Sigmoid colon (tissue), 7 donors: ENCODE measurements around the gene ETV2. TPM values are rescaled to one million over a fixed set of nuclear protein-coding genes. Genes with fewer than 3 reads are reported as not detected.

Source experiments
- DNase-seq: peaks from one replicate; pipeline ENCODE4 v3.0.0-alpha.2; 2019
- H3K27ac ChIP-seq, 4 donors: fragments of 200-600 bp; sonication (generic); one replicate each; pipeline ENCODE4 v1.5.1; 2016 to 2019; ENCODE audit warnings: mild to moderate bottlenecking in 1 of 4
- H3K27me3 ChIP-seq, 3 donors: fragments of 200-600 bp; sonication (generic); one replicate each; pipeline ENCODE4 v1.5.1; 2019; ENCODE audit warnings: mild to moderate bottlenecking in 1 of 3
- H3K36me3 ChIP-seq, 4 donors: fragments of 200-600 bp; sonication (generic); one replicate each; pipeline ENCODE4 v1.5.1; 2016 to 2019
- H3K4me1 ChIP-seq, 4 donors: fragments of 200-600 bp; sonication (generic); one replicate each; pipeline ENCODE4 v1.5.1; 2017 to 2019
- H3K4me3 ChIP-seq, 4 donors: fragments of 200-600 bp; sonication (generic); one replicate each; pipeline ENCODE4 v1.5.1; 2017 to 2019; ENCODE audit warnings: mild to moderate bottlenecking in 2 of 4, moderate library complexity in 1 of 4
- H3K9me3 ChIP-seq, 4 donors: fragments of 200-600 bp in 3 of 4; sonication (generic) in 3 of 4; one replicate each; pipeline versions ENCODE4 v1.5.1 to v1.6.1; 2013 to 2019
- CTCF ChIP-seq, 4 experiments: fragments of 450-650 bp in 3 of 4; fragments of 200-600 bp in 1 of 4; IDR thresholded peaks; one replicate each; pipeline ENCODE4 v1.5.1; 2016 to 2019; ENCODE audit warnings: antibody characterized with exemption in 4 of 4, mild to moderate bottlenecking in 3 of 4, moderate library complexity in 2 of 4
- EP300 ChIP-seq, 4 donors: sonication (generic); formaldehyde crosslinking; IDR thresholded peaks; one replicate each; pipeline ENCODE4 v1.6.1; 2017; ENCODE audit warnings: antibody characterized with exemption in 4 of 4
- POLR2A ChIP-seq, 2 donors: fragments of 450-650 bp; IDR thresholded peaks; one replicate each; pipeline ENCODE4 v1.6.1; 2016; ENCODE audit warnings: antibody characterized with exemption in 2 of 2, mild to moderate bottlenecking in 2 of 2, moderate library complexity in 2 of 2
- POLR2AphosphoS5 ChIP-seq, 4 donors: sonication (generic); formaldehyde crosslinking; IDR thresholded peaks; one replicate each; pipeline ENCODE4 v1.6.1; 2017; ENCODE audit warnings: antibody characterized with exemption in 4 of 4
- WGBS, 2 donors: extraction: QIAGEN DNeasy Blood & Tissue Kit; methylation state at CpG; one replicate each; pipeline ENCODE4 v1.1.7; 2013; 5-methylcytosine and 5-hydroxymethylcytosine counted together
- intact Hi-C: fragments of 100-400 bp; cut with DNase I; formaldehyde crosslinking; loops from one replicate; pipeline ENCODE4 v1.15.1; 2023
- polyA plus RNA-seq, 3 donors: library from polyadenylated mRNA; stranded (reverse); fragments of 200-250 nt; gene quantifications; one replicate each; pipeline ENCODE4 v1.2.3, GENCODE V29; 2013
- total RNA-seq, 4 donors: library from RNA; depleted of rRNA; stranded (reverse); fragments of >200 nt; gene quantifications; one replicate each; pipeline ENCODE4 v1.1.0, GENCODE V29; 2016
- donor health status: healthy with polysubstance abuse.
- donor health status: Bipolar disorder and iron deficiency.
- donor health status: healthy.

Gene ETV2
- total and polyA plus RNA-seq, 7 donors: 0.55 to 5.4 (median 2.2) TPM; not detected in 1

DNA sequence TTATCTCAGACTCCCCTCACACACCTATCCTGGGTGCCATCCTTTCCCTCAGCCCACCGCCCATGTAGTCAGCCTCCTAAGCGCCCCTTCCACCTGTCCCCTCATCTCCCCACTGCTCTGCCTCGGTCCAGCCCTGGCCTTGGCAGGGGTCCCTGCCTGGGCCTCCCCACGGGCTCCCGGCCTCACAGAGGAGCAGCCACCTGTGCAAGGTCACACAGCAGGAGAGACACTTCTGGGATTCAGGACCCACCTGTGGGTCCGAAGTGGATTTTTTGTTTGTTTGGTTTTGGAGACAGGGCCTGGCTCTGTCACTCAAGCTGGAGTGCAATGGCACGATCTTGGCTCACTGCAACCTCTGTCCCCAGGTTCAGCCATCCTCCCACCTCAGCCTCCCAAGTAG, 24.1 kb downstream of the ETV2 start:
- H3K4me1 ChIP-seq: no peaks in the 10 kb centered on the region
- peaks cover 0 to 56% (median 7%) of the 10 kb centered on the region in 4 donors for H3K36me3 ChIP-seq
- DNase-seq: peak; percentile 52
- 76 to 83% methylated on average over 7 of the region's 7 CpGs for WGBS, 2 donors
- H3K4me3 ChIP-seq: no peak overlapping the region
- no peaks in the 10 kb centered on the region for H3K9me3 ChIP-seq
- intact Hi-C loops: no loop called here
- H3K27me3 ChIP-seq: no peaks in the 10 kb centered on the region
- TF ChIP-seq POLR2A (IDR thresholded peaks at IDR 0.05): no peak
- no peak for TF ChIP-seq EP300 (IDR thresholded peaks at IDR 0.05)
- no peak for TF ChIP-seq CTCF (IDR thresholded peaks at IDR 0.05)
- TF ChIP-seq POLR2AphosphoS5 (IDR thresholded peaks at IDR 0.05): no peak
- no peak overlapping the region for H3K27ac ChIP-seq

GRCh38 chr19:35666251-35666913, 24.8 kb downstream of the ETV2 start, which contains the start of gene UPK1A:
UPK1A (plus strand) TSS chr19:35666517; CDS start chr19:35666813, 296 bp downstream.
- H3K27me3 ChIP-seq: no peaks in the 10 kb centered on the region
- 44 to 70% methylated on average over 16 of the region's 16 CpGs for WGBS, 2 donors
- no peaks in the 10 kb centered on the region for H3K4me1 ChIP-seq
- intact Hi-C loops: no loop called here
- no peak within 1 kb of the TSS for H3K27ac ChIP-seq
- H3K4me3 ChIP-seq: no peak within 1 kb of the TSS
- DNase-seq: no peak
- no peaks in the 10 kb centered on the region for H3K9me3 ChIP-seq
- peaks cover 0 to 48% (median 5%) of the 10 kb centered on the region in 4 donors for H3K36me3 ChIP-seq
- no peak for TF ChIP-seq EP300 (IDR thresholded peaks at IDR 0.05)
- TF ChIP-seq POLR2AphosphoS5 (IDR thresholded peaks at IDR 0.05): no peak
- TF ChIP-seq POLR2A (IDR thresholded peaks at IDR 0.05): no peak
- TF ChIP-seq CTCF (IDR thresholded peaks at IDR 0.05): no peak

DNA sequence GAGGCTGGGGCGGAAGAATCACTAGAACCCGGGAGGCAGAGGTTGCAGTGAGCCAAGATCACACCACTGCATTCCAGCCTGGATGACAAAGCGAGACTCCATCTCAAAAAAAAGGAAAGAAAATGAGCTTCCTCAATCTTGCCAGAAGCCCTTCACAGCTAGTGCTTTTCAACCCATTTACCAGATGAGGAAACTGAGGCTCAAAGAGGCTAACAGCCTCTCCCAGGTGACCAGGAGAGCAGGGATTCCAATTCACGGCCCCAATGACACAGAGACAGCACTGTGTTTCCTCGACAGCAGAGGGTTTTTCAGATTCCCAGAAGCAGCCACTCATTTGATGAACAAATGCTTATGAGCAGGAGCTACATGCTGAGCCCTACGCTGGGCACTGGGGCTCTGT, 28.0 kb downstream of the ETV2 start:
- no peak for TF ChIP-seq CTCF (IDR thresholded peaks at IDR 0.05)
- TF ChIP-seq EP300 (IDR thresholded peaks at IDR 0.05): no peak
- TF ChIP-seq POLR2AphosphoS5 (IDR thresholded peaks at IDR 0.05): no peak
- TF ChIP-seq POLR2A (IDR thresholded peaks at IDR 0.05): no peak
- H3K9me3 ChIP-seq: no peaks in the 10 kb centered on the region
- intact Hi-C loops: no loop called here
- H3K4me3 ChIP-seq: no peak overlapping the region
- peaks cover 0 to 8% (median 3%) of the 10 kb centered on the region in 4 donors for H3K4me1 ChIP-seq
- 65 to 76% methylated on average over 6 of the region's 6 CpGs for WGBS, 2 donors
- DNase-seq: no peak
- H3K27ac ChIP-seq: no peak overlapping the region
- H3K27me3 ChIP-seq: peaks cover 5 to 22% (median 10%) of the 10 kb centered on the region in 3 donors
- peaks cover 0 to 16% (median 0%) of the 10 kb centered on the region in 4 donors for H3K36me3 ChIP-seq

DNA sequence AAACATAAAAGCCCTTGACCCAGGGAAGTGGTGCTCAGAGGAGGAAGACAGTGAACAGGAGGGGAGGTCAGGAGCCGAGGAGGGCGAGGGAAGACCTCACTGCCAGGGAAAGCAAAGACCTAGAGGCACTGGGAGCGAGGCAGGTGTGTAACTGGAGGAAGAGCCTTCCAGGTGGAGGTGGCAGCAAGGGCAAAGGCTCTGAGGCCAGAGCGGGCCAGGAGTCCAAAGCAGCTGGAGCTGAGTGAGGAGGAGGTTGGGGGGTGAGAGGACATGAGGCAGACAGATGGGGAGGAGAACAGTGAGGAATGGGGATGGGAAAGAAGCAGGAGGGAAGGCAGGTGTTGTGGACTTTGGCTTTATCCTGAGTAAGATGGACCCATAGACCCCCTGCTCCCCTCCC, 28.4 kb downstream of the ETV2 start:
- DNase-seq: no peak
- Histone ChIP-seq H3K27ac (no peak overlapping the region), H3K4me1 (peaks cover 0 to 8% (median 3%) of the 10 kb centered on the region in 4 donors), H3K9me3 (no peaks in the 10 kb centered on the region), H3K36me3 (peaks cover 0 to 12% (median 0%) of the 10 kb centered on the region in 4 donors), H3K4me3 (no peak overlapping the region), H3K27me3 (peaks cover 5 to 26% (median 10%) of the 10 kb centered on the region in 3 donors)
- TF ChIP-seq POLR2A (IDR thresholded peaks at IDR 0.05) (no peak), EP300 (IDR thresholded peaks at IDR 0.05) (no peak), CTCF (IDR thresholded peaks at IDR 0.05) (no peak), POLR2AphosphoS5 (IDR thresholded peaks at IDR 0.05) (no peak)
- intact Hi-C loops: no loop called here
- WGBS, 2 donors: 22 to 62% methylated on average over 4 of the region's 4 CpGs
